DMS153 (cell line): ENCODE measurements around the gene SKOR2.

Experiments
- DNase-seq: peaks from one replicate; lab custom pipeline; 2025; lab: John Stamatoyannopoulos, UW

Gene SKOR2, protein sequence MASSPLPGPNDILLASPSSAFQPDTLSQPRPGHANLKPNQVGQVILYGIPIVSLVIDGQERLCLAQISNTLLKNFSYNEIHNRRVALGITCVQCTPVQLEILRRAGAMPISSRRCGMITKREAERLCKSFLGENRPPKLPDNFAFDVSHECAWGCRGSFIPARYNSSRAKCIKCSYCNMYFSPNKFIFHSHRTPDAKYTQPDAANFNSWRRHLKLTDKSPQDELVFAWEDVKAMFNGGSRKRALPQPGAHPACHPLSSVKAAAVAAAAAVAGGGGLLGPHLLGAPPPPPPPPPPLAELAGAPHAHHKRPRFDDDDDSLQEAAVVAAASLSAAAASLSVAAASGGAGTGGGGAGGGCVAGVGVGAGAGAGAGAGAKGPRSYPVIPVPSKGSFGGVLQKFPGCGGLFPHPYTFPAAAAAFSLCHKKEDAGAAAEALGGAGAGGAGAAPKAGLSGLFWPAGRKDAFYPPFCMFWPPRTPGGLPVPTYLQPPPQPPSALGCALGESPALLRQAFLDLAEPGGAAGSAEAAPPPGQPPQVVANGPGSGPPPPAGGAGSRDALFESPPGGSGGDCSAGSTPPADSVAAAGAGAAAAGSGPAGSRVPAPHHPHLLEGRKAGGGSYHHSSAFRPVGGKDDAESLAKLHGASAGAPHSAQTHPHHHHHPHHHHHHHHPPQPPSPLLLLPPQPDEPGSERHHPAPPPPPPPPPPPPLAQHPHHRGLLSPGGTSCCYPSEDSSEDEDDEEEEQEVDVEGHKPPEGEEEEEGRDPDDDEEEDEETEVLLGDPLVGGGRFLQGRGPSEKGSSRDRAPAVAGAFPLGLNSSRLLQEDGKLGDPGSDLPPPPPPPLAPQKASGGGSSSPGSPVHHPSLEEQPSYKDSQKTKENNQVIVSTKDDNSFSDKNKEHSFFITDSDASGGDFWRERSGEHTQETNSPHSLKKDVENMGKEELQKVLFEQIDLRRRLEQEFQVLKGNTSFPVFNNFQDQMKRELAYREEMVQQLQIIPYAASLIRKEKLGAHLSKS

DNA sequence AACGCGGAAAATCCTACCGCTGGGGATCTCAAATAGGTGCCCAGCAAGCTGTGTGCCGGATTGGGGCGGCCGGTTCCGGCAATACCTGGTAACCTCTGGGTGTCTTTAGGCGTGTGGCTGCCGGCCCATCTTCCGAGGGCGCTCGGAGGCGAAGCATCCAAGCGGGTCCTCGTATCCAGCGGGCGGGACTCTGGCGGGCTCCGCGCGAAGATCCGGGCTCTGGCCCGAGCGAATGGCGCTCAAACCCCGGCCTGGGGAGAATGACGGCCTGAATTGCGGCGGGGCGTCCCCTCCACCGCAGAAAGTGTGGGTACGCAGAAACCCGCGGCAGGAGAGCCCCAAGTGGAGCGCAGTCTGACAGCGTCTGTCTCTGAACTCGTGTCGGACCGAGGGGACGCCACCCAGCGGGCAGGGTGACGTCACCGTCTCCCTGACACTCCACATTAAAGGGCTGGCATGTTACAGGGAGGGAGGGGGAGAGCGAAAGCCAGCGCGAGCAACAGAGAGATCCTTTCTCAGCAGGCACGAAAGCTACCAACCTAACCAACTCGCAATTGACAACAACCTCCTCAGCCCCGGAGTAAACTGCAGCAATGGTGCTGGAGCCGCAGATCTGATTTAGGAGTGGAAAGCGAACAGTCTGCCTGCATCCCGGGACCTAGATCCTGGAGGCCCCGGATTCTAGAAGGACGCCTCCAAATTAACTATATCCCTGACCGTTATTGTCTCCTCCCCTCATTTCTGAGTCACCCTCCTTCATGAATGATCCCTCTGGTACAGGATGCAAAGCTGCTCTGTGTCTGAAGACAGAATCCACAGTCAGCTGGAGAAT is at the start of gene SKOR2:
SKOR2 (minus strand) TSS at position 372 of the 832 bp plus-strand sequence. CDS start 2,477 bp downstream, outside the sequence.
- no peak for DNase-seq

DNA sequence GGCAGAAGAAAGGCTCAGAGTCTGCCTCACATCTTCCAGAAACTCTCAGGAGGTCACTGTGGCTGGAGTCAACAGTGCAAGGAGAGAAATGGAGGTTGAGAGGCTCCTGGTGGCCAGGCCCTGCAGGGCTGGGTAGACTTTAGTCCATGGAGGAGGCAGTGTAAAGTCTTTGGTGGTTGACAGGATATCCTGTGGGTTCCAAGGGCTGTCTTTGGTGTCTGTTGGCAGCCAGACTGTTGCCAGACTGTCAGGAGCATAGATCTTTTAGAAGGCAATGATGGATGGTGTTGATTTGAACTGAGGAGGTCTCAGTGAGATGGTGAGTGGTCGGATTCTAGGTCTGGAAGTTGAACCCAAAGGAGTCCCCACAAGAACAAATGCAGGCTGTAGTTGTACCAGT is 45.0 kb upstream of the SKOR2 start:
- DNase-seq, result no peak

DNA sequence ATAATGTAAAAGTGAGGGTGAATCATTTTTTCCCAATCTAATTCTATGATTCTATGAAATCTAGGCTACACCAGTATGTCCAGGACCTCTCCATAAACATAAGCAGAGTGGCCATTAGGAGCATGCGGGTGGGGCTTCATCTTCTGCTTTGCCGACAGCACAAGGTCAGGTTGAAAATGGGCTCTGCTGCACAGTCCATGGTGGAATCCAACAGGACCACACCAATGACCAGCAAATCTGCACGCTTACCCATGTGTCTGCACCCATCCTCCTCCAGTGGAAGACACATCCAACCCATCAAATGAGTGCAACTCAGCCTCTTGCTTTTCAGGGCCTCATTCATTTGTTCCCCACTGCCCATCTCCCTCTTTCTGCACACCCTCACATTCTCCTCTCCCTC is 43.3 kb upstream of the SKOR2 start:
- no peak for DNase-seq

DNA sequence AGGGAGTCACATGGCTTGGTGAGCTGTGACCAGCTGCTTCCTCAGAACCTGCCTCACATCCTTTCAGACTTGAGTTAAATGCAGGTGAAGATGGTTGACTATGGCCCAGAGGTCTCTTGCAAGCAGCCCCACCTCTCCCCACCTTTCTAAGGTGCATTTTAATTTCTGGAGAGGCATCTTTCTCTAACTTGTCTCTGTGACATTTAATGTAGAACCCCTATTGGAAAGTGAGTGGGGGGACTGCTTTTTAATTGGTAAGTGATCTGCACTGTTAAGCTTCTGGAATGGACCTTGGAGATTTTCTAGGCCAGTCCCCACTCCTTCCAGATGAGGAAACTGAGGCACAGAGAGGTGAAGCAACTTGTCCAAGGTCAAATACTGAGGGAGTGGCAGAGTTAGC is 37.3 kb upstream of the SKOR2 start:
- no peak for DNase-seq

DNA sequence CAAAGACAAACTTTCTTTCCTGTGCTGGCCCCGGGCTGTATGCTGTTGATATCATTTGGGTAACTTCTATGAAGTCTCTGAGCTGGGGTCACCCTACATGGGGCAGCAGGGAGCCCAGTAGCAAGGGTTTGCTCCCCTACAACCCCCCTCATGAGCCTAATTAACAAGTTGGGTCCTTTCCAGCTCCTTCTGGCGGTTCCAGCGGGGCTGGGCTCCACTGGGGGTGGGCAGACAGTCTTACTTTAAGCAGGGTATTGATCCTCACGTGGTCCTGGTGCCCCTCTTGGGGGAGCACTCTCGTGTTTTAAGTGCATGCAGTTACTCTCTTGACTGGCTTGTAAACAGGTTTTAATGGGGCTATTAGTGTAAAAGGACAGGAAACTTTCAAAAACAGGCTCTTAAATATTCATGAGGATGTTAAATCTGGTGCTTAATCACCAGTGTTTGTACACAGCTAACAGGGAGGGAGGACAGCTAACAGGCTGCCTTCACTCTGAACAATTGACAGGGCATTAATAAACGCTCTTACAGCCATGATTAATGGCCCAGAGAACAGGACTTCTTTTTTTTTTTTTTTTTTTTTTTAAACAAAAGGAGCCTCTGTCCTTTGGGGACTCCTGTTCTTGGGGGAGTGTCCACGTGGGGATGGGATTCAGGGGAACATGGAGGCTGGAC is 36.6 kb upstream of the SKOR2 start:
- DNase-seq, result no peak

DNA sequence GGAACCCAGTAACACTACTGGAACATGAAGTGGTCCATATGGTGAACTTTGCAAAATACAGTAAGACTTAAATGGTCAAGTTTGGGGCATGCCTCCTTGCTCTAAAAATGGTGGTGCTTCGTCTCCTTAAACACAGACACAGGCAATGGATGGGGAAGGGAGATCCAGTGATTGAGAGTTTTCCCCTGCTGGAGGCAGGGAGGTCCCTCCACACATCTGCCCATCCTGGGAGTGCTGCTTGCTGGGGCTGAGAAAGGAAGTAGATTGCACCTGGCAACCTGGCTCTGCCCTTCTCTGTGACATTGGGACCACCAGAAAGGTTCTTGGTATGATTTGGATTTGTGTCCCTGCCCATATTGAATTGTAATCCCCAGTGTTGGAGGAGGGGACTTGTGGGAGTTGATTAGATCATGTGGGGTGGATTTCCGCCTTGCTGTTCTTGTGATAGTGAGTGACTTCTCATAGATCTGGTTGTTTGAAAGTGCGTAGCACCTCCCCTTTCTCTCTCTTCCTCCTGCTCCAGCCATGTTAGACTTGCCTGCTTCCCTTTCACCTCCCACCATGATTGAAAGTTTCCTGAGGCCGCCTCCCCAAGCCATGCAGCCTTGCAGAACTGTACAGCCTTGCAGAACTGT is 35.4 kb upstream of the SKOR2 start:
- DNase-seq, result no peak

DNA sequence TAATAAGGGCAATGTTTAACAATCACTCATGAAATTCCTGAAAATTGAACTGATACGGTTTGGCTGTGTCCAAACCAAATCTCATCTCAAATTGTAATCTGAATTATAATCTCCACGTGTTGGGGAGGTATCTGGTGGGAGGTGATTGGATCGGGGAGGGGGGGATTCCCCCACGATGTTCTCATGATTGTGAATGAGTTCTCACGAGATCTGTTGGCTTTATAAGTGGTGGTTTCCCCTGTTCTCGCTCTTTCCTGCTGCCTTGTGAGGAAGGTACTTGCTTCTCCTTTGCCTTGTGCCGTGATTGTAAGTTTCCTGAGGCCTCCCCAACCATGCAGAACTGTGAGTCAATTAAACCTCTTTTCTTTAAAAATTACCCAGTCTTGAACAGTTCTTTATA is 34.0 kb upstream of the SKOR2 start:
- DNase-seq, result no peak

DNA sequence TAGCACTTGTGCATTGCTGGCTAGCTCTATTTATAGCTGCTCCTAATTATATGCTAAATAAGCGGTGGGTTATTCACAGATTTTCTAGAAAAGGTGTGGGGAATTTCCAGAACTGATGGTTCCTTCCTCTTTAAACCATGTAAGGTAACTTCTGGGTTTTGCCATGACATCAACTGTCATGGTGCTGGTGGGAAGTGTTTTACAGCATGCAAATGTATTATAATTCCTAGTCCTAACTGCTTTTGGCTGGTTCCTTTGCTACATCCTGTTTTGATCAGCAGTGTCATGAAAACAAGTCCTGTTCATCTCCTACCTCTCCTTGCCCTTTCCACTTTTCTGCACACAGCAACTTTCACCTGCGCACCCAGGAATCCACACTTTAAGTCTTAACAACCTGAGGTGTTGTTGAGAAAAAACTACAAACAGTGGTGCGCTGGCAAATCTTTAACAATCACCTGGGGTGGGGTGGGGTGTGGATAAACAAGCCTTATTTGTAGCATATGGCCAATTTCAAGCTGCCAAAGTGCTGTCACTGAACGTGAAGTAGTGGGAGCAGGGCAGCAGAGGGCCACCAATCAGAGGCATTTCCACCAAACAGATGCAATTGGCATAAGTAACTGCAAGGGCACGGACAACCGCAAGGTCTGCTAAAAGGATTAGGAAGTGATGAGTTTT is 33.4 kb upstream of the SKOR2 start:
- no peak for DNase-seq

DNA sequence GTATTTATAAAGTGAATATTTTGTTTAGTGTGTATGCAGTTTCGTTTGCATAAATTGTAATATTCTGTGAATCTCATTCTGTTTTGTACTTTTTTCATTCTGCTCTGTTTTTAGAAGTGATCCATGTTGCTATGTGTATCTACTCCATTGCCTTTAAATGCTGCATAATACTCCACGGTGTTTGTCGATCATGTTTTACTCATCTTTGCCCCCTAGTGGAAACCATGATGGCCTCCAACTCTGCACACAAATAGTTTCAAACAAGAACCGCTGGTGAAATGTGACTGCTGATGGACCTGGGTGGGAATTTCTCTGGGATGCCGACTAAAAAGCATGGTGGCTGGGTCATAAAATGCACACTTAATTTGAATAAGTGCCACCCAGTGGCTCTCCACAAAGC is 32.0 kb upstream of the SKOR2 start:
- no peak for DNase-seq

DNA sequence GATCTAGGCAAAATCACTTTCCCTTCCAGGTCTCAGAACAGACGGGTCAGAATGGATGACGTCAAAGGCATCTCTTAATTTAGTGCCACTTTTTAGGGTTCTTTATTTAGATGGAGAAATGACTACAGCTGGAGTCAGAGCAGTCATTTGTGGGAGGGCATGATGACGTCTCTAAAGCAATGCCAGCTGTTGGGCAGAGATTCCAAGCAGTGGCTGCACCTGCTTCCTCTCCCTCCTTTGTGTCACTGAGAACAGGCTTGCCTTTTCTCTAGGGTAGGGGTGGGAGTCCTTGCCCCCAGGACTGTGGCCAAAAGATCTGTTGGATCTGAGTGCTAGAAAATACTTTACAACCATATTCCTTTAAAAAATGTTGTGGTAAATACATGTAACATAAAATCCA is 28.7 kb upstream of the SKOR2 start:
- no peak for DNase-seq

DNA sequence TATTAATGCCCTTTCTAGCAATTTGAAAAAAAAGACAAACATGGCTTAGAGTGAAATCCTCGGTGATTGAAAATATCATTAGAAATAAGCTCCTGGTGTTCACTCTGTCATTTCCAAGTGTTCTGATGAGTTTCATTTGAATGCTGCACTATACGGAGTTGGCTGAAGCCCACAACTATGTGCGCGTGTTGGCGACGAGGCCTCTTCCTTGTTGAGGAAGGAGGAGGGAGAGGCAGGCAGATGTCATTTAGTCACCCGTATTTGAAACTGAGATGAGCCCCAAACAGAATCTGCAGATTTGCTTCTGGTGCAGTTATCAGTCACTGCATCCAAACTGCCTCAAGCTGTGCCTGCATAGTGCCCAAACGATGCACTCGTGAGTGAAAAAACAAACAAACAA is 23.5 kb upstream of the SKOR2 start:
- DNase-seq, result no peak

DNA sequence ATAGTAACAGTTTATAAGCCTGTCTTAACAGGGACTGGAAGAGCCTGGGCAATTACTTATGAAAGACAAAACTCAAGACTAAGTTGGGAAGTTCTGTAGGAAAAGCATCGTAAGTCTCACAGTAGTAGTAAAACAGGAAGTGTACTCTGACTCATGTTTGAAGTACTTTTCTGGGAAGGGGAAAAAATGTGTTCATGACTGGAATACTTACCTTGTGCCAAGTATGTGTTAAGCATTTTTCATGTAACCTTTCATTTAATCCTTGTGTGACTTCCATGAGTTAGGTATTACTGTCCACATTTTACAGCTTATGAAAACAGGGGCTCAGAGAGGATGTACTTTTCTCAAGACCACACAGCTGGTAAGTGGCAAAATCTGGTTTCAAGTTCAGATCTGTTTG is 13.7 kb upstream of the SKOR2 start:
- DNase-seq, result no peak

DNA sequence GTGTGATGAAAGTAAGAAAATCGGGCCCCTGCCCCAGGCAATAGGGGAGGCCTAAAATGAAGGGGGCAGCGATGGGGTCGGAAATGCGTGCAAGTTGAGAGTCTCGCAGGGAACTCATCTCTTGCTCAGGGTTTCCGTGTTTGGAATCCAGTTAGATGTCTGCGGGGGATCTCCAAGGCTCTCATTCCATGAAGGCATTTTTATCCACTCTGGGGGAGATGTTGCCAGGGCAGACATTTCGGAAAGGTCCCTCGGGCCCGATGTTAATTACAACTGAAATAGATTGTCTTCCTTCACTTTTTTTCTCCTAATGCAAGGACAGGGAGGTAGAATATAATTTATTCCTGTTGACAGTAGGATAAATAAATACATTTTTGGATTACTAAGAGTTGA is 12.8 kb upstream of the SKOR2 start:
- DNase-seq, result no peak

DNA sequence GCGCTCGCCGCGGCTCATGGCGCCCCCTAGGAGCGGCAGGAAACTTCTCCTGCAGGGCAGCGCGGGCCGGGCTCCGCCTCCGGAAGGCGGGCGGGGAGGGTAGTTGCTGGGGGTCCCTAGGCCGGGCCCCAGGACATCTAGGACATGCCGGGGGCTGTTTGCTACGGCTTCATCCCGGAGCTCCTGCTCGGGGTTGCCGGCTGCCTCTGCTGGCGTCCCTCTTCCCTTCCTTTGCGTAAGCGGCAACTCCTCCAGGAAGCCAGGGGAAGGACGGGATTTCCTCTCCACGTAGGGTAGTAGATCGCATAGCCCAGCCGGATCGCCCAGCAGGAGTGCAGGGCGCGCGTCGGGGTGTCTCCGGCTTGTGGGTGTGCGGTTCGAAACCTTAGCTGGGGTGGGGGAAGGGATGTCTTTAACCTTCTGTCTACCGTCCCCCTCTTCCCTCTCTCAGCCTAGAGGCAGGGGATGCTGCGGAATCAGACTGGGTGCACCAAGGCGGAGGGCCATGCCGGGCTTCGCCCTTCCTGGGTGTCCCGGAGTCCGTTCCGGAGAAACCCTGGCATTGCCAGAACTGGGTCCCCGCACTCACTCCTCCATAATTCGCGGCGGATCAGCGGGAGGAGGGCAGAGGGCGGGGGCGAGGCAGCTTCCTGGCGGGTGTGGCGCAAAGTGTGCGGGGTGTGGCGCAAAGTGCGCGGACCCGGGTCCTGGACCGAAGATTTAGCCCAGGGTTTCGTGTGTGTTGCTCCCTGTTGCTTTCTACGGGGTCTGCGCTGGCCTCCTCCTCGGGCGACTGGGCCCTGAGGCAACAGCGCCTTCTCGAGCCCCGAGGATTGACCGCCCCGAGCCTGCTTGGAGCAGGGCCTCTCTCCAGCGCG is 12.2 kb upstream of the SKOR2 start:
- no peak for DNase-seq

DNA sequence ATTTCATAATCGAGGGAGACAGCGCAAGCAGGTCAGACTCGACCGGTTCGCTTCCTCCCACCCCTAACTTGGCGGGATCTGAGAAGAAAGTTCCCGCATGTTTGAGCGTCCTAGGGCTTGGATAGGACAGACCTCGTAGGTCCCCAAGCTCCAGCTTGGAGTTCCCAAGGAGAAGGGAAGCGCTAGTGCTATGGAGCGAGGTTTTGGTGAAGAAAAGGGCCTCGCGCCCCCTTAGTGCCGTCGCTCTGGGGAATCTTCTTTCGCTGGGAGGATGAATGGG is 11.6 kb upstream of the SKOR2 start:
- DNase-seq, result no peak

DNA sequence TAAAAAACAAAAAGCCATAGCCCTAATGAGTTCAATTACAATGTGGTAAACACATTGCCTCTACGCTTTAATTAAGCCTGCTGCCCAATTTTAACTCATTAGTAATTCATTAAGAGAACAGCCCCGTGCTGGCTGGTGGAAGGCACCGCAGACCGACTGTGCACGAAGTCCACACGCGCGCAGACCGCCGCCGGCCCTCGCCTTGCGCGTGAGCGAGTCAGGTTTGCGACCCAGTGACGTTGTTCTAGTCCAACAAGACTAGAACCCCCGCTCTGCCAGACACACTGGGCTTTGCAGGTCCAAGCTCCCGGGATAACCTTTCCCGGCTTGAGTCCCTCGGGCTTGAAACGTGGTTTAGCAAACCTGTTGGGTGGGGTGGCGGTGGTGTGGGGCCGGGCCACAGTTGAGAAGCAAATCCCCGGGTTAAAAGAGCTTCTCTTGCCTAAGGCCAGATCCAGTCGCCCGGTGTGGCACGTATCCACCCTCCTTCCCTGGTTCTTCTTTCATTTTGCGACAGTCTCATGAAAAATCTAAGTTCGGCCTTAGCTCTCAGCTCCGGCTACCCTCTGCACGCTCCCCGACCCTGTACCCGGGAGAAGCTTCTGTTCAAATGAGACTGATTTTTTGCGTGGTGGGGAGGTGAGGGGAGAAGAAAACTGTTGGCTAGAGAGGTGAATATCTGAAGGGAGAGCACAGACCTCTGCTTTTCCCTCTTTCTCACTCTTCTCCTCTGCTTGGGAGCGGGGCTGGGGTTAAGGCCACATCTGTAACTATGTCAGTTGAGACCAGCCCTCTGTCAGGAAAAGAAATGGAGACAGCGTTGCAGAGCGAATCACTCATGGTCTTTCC is 11.1 kb upstream of the SKOR2 start:
- DNase-seq, result no peak

DNA sequence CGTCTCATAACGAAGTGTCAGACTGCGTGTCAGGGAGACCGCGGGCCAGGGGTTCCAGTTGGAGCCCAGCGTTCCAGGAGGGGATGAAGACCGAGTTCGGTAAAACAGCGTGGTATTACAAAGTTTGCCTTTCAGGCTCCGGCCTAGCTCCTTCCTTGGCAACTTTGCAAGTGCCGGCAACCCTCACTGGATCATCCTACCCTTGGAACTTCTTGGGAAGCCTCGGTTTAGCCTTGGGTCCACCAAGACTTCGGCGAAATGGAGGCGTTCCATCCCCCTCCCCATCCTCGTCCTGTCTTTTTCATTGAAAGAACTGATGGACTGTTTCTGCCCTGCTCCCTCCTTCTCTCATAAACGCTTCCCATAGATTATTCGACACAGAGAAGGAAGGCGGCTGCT is 10.4 kb upstream of the SKOR2 start:
- DNase-seq, result no peak

DNA sequence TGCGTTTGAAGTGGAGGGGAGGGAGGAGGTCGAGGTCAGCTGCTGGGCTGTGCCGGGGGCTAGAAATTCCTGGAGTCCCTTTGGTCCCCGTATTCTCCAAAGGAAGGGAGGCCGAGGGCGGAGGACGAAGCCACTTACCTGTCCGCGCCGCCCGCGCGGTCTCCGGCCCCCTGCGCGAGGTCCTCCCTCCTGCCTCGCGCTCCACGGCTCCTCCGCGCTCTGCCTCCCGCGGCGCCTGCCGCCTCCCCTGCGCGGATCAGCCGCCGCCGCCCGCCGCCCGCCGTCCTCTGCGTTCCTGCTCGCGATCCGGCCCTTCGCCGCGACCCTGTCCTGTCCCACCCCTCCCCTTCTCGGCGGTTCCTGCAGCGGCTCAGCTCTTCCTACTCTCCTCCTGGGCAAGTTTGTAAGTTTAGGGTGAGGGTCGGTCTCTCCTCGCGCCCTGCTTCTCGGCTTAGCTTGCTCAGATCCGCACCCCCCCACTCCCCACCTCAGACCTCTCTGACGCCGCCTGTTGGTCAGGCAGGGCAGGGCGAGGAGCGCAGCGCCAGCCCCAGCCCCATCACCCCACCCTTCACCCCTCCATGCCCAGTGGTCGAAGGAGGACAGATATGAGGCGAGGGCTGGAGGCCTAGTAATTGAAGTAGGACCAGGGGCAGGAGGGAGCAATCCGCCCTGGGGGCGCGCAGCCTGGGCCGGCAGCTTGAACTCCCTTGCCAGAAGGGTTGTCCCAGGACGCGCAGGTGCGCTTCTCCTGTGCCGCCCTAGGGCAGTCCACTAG is 9.7 kb upstream of the SKOR2 start:
- DNase-seq, result no peak
